Measurements from ENCODE around the gene MLLT1. TPM values are rescaled to one million over a fixed set of nuclear protein-coding genes. Genes with fewer than 3 reads are reported as not detected.

Gene MLLT1
- total RNA-seq, 1 experiment from 2014 or later: 54.9 TPM

DNA sequence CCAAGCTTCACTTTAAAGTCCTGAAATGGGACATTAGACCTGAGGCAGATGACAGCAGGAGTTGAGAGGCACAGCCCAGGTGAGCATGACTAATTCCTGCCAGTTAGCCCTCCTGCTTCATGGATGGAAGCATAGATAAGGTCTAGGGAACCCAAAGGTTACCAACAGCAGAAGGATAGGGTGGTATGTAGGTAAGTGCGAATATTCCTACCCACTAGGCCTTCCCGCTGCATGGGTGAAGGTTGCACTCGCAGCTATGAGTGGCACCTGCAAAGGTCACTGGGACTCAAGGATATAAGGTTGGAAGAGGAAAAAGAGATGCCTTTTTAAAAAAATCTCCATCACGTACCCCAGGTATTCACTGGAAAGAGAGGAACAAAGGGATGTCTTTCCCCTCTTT, 12.2 kb upstream of the MLLT1 start:
- WGBS (ENCODE audit: extremely low coverage, insufficient read length, low lambda C conversion rate): no CpG with 5 or more reads among the region's 4 CpGs
- H3K36me3 Mint-ChIP-seq (ENCODE audit: insufficient read depth in 1 of 3, low read depth in 3 of 3): peaks cover 4 to 23% (median 16%) of the 10 kb centered on the region in 3 experiments; a peak in 6 of 7 replicates

More for the DNA sequence above, 12.2 kb upstream of the MLLT1 start:
- H4K20me1 ChIP-seq (ENCODE audit: control insufficient read depth, insufficient read depth, insufficient read length): no peaks in the 10 kb centered on the region
- H3K4me1 Mint-ChIP-seq: no peaks in the 10 kb centered on the region
- no peak overlapping the region for H3K14ac ChIP-seq (ENCODE audit: insufficient read depth, low read length)
- no peak overlapping the region for H2BK20ac ChIP-seq (ENCODE audit: low read depth, low read length, poor library complexity, severe bottlenecking)
- no peaks in the 10 kb centered on the region for H3K79me1 ChIP-seq (ENCODE audit: insufficient read depth, low read depth, low read length, poor library complexity, severe bottlenecking)
- H3K4me3 Mint-ChIP-seq: no peak overlapping the region
- no peak overlapping the region for H2BK120ac ChIP-seq (ENCODE audit: low read depth, low read length, poor library complexity, severe bottlenecking)
- no peaks in the 10 kb centered on the region for H3K23me2 ChIP-seq (ENCODE audit: insufficient read length, low read depth, low read length, poor library complexity, severe bottlenecking)
- no peak overlapping the region for H4K5ac ChIP-seq (ENCODE audit: insufficient read length, low read depth, low read length)
- no peak overlapping the region for H4K8ac ChIP-seq (replicated peaks; ENCODE audit: insufficient read length, low read depth, low read length)
- no peak for DNase-seq
- no peak overlapping the region for H3K9ac ChIP-seq (ENCODE audit: extremely low read depth, insufficient read length, low read length)
- no peak overlapping the region for H3K18ac ChIP-seq (ENCODE audit: insufficient read length, low read depth, low read length)
- TF ChIP-seq, protein P1, sequence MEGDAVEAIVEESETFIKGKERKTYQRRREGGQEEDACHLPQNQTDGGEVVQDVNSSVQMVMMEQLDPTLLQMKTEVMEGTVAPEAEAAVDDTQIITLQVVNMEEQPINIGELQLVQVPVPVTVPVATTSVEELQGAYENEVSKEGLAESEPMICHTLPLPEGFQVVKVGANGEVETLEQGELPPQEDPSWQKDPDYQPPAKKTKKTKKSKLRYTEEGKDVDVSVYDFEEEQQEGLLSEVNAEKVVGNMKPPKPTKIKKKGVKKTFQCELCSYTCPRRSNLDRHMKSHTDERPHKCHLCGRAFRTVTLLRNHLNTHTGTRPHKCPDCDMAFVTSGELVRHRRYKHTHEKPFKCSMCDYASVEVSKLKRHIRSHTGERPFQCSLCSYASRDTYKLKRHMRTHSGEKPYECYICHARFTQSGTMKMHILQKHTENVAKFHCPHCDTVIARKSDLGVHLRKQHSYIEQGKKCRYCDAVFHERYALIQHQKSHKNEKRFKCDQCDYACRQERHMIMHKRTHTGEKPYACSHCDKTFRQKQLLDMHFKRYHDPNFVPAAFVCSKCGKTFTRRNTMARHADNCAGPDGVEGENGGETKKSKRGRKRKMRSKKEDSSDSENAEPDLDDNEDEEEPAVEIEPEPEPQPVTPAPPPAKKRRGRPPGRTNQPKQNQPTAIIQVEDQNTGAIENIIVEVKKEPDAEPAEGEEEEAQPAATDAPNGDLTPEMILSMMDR (conservative IDR thresholded peaks at IDR 0.05): no peak
- H3K27me3 Mint-ChIP-seq (ENCODE audit: low read depth): peaks cover 30% of the 10 kb centered on the region
- no peak overlapping the region for H2BK5ac ChIP-seq (ENCODE audit: insufficient read length, low read length)
- no peak overlapping the region for H3K56ac ChIP-seq (ENCODE audit: insufficient read length, low read depth, low read length)
- H2BK15ac ChIP-seq (ENCODE audit: low read depth, low read length): no peak overlapping the region
- no peak overlapping the region for H3K27ac ChIP-seq (ENCODE audit: insufficient read length, low read depth, low read length)
- no peak overlapping the region for H3K4ac ChIP-seq (ENCODE audit: low read depth, low read length)
- H3K4me2 ChIP-seq (ENCODE audit: insufficient read depth, insufficient read length, low read length): no peak overlapping the region
- peaks cover 60% of the 10 kb centered on the region for H3K9me3 ChIP-seq (ENCODE audit: control insufficient read depth, low read depth, low read length)
- no peak overlapping the region for H2AFZ ChIP-seq (ENCODE audit: low read length)
- no peak overlapping the region for H2BK12ac ChIP-seq (ENCODE audit: insufficient read length, low read depth, low read length)
- H3T11ph ChIP-seq (ENCODE audit: low read length): no peak overlapping the region
- H2AK5ac ChIP-seq (ENCODE audit: insufficient read length, low read length): no peak overlapping the region
- no peak overlapping the region for H4K91ac ChIP-seq (ENCODE audit: insufficient read length, low read depth, low read length)
- H3K9me3 Mint-ChIP-seq: peaks cover 86 to 91% of the 10 kb centered on the region in 2 experiments
- no peak overlapping the region for H3K23ac ChIP-seq (ENCODE audit: insufficient read length, low read depth, low read length)
- H3K27ac Mint-ChIP-seq: no peak overlapping the region
- no peaks in the 10 kb centered on the region for H3K4me1 ChIP-seq (ENCODE audit: insufficient read depth, low read length)
- H3K27me3 ChIP-seq (ENCODE audit: insufficient read depth, low read length): no peaks in the 10 kb centered on the region
- no peaks in the 10 kb centered on the region for H3K79me2 ChIP-seq (ENCODE audit: insufficient read depth, low read length)
